ENCODE results near the gene TEX10. TPM values are rescaled to one million over a fixed set of nuclear protein-coding genes. Genes with fewer than 3 reads are reported as not detected.

TEX10 gene
- total RNA-seq, 1 donor from 2014 or later: 43.5 TPM

DNA sequence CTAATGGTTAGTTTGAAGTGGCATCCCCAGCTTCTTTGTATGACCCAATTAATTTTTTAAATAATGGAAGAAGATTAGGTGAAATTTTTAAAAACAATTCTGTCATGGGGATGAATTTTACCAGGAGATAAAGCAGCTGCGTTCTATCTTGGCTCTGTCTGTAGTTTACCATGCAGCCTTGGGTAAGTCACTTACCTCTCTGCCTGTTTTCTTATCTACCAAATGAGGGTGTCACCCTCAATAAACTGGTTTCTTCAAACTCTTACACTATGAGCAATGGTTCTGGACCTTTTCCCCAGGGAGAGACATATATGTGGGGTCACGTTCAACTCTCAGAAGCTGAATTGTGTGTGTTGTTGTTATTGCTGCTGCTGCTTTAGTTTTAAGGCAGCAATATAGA is 71.7 kb downstream of the TEX10 start:
- TF ChIP-seq CTCF (IDR thresholded peaks at IDR 0.05; ENCODE audit: unreplicated experiment): no peak
- Mint-ChIP-seq H3K36me3 (ENCODE audit: low read depth, unreplicated experiment) (peaks cover 22% of the 10 kb centered on the region), H3K27me3 (ENCODE audit: unreplicated experiment) (no peaks in the 10 kb centered on the region), H3K9me3 (ENCODE audit: unreplicated experiment) (no peaks in the 10 kb centered on the region), H3K27ac (ENCODE audit: unreplicated experiment) (no peak overlapping the region), H3K4me3 (ENCODE audit: unreplicated experiment) (no peak overlapping the region), H3K4me1 (ENCODE audit: unreplicated experiment) (no peaks in the 10 kb centered on the region)
- DNase-seq (ENCODE audit: low spot score): no peak

GRCh38 chr9:100277166-100277979 is 75.4 kb downstream of the TEX10 start:
- no peak overlapping the region for H3K4me3 Mint-ChIP-seq (ENCODE audit: unreplicated experiment)

DNA sequence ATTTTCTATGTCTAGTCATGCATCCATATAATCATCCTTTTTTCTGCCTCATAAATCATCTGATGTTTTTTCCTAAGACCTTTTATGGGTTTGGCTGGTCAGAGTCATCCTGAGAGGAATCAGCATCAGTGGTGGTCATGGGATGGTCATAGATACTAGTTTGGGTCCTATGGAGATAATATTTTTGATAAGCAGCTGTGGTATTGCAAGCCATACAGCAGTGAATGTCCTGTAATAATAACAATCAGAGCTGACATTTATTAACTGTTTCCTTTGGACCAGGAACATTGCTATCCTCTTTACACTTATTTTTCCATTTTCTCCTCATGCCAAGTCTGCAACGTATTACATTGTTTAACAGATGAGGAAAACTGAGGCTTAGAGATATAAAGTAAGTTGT is 83.1 kb downstream of the TEX10 start:
- H3K36me3 Mint-ChIP-seq (ENCODE audit: low read depth, unreplicated experiment): no peaks in the 10 kb centered on the region
- no peak overlapping the region for H3K27ac Mint-ChIP-seq (ENCODE audit: unreplicated experiment)
- no peak for TF ChIP-seq CTCF (IDR thresholded peaks at IDR 0.05; ENCODE audit: unreplicated experiment)
- no peak for DNase-seq (ENCODE audit: low spot score)
- H3K4me3 Mint-ChIP-seq (ENCODE audit: unreplicated experiment): no peak overlapping the region
- peaks cover 2% of the 10 kb centered on the region for H3K27me3 Mint-ChIP-seq (ENCODE audit: unreplicated experiment)
- H3K4me1 Mint-ChIP-seq (ENCODE audit: unreplicated experiment): no peaks in the 10 kb centered on the region
- H3K9me3 Mint-ChIP-seq (ENCODE audit: unreplicated experiment): no peaks in the 10 kb centered on the region

More at GRCh38 chr9:100277166-100277979, 75.4 kb downstream of the TEX10 start:
- DNase-seq (ENCODE audit: low spot score): no peak
- Mint-ChIP-seq H3K27ac (ENCODE audit: unreplicated experiment) (no peak overlapping the region), H3K4me1 (ENCODE audit: unreplicated experiment) (no peaks in the 10 kb centered on the region), H3K36me3 (ENCODE audit: low read depth, unreplicated experiment) (peaks cover 14% of the 10 kb centered on the region), H3K9me3 (ENCODE audit: unreplicated experiment) (no peaks in the 10 kb centered on the region), H3K27me3 (ENCODE audit: unreplicated experiment) (no peaks in the 10 kb centered on the region)
- TF ChIP-seq CTCF (IDR thresholded peaks at IDR 0.05; ENCODE audit: unreplicated experiment): no peak

DNA sequence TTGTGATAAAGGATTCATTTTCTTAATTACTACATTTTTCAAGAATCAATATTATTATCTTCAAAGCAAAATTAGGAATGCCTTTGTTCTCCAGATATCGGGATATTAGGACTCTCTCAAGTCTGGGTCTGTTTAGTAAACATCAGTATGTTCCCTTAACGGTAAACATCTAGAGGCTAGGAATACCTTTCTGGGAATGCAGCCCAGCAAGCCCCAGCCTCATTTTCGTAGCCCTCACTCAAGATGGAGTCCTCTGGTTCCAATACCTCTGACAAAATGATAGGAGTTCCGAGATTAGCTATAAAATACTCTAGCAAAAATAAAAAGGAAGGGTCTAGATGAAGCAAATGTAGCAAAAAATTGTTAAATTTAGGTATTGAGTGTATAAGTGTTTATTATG is 84.5 kb downstream of the TEX10 start:
- Mint-ChIP-seq H3K36me3 (ENCODE audit: low read depth, unreplicated experiment) (no peaks in the 10 kb centered on the region), H3K27me3 (ENCODE audit: unreplicated experiment) (peaks cover 2% of the 10 kb centered on the region), H3K27ac (ENCODE audit: unreplicated experiment) (no peak overlapping the region), H3K4me3 (ENCODE audit: unreplicated experiment) (no peak overlapping the region), H3K4me1 (ENCODE audit: unreplicated experiment) (no peaks in the 10 kb centered on the region), H3K9me3 (ENCODE audit: unreplicated experiment) (no peaks in the 10 kb centered on the region)
- DNase-seq (ENCODE audit: low spot score): no peak
- TF ChIP-seq CTCF (IDR thresholded peaks at IDR 0.05; ENCODE audit: unreplicated experiment): no peak

GRCh38 chr9:100267211-100267610 is 85.5 kb downstream of the TEX10 start:
- no peak for DNase-seq (ENCODE audit: low spot score)
- no peak overlapping the region for H3K27ac Mint-ChIP-seq (ENCODE audit: unreplicated experiment)
- H3K4me1 Mint-ChIP-seq (ENCODE audit: unreplicated experiment): no peaks in the 10 kb centered on the region
- peaks cover 2% of the 10 kb centered on the region for H3K27me3 Mint-ChIP-seq (ENCODE audit: unreplicated experiment)
- no peaks in the 10 kb centered on the region for H3K36me3 Mint-ChIP-seq (ENCODE audit: low read depth, unreplicated experiment)
- H3K9me3 Mint-ChIP-seq (ENCODE audit: unreplicated experiment): no peaks in the 10 kb centered on the region
- no peak for TF ChIP-seq CTCF (IDR thresholded peaks at IDR 0.05; ENCODE audit: unreplicated experiment)
- no peak overlapping the region for H3K4me3 Mint-ChIP-seq (ENCODE audit: unreplicated experiment)

Data from endothelial cell (in vitro differentiated cells).